IgD-negative memory B cell (primary cell): ENCODE data around the gene METRNL. TPM values are rescaled to one million over a fixed set of nuclear protein-coding genes. Genes with fewer than 3 reads are reported as not detected.
"Not testable (repeated sequence)": the region's sequence is repeated elsewhere in the genome, so short reads cannot be mapped to it uniquely, and the experiment has no call there.

Source experiments
- H3K27ac Mint-ChIP-seq, 3 donors: one replicate each; pipeline ENCODE4 v1.8.0; 2020 to 2022; ENCODE audit warnings: mild to moderate bottlenecking in 3 of 3, mixed read lengths in 3 of 3, moderate library complexity in 1 of 3
- H3K27me3 Mint-ChIP-seq: one replicate; pipeline ENCODE4 v1.8.0; 2021; ENCODE audit warnings: mixed read lengths
- H3K36me3 Mint-ChIP-seq: one replicate; pipeline ENCODE4 v1.8.0; 2020; ENCODE audit warnings: mild to moderate bottlenecking, mixed read lengths
- H3K4me1 Mint-ChIP-seq, 3 donors: one replicate each; pipeline ENCODE4 v1.8.0; 2020 to 2022; ENCODE audit warnings: mixed read lengths in 3 of 3, mild to moderate bottlenecking in 1 of 3
- H3K4me3 Mint-ChIP-seq, 4 donors: one replicate each; pipeline ENCODE4 v1.8.0; 2020 to 2022; ENCODE audit warnings: mild to moderate bottlenecking in 4 of 4, mixed read lengths in 4 of 4, moderate library complexity in 3 of 4
- H3K9me3 Mint-ChIP-seq, 3 donors: one replicate each; pipeline ENCODE4 v1.8.0; 2020 to 2021; ENCODE audit warnings: mixed read lengths in 3 of 3, mild to moderate bottlenecking in 1 of 3
- polyA plus RNA-seq: library from polyadenylated mRNA; unstranded; fragments of 300-500 nt; fragmentation: Illumina TruSeq; gene quantifications from one replicate; pipeline ENCODE4 v1.2.3, GENCODE V29; 2021

METRNL gene, protein sequence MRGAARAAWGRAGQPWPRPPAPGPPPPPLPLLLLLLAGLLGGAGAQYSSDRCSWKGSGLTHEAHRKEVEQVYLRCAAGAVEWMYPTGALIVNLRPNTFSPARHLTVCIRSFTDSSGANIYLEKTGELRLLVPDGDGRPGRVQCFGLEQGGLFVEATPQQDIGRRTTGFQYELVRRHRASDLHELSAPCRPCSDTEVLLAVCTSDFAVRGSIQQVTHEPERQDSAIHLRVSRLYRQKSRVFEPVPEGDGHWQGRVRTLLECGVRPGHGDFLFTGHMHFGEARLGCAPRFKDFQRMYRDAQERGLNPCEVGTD
- polyA plus RNA-seq = 2.1 TPM

DNA sequence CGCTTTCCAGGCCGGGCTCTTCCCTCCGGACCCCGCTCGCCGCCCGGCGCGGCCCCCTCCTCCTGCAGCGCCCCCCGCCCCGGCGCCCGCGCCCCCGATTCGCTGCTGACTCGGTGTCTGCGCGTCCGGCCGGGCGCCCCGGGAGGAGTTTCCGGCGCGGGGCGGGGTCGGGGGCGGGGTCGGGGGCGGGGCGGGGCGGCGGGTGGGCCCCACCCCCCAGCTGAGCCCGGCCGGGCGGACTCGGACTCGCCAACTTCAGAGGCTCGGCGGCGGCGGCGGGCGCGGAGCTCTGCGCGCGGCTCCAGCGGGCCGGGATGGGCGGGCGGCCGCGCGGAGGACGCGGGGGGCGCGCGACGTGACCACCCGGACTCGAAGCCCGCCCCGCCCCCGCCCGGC, at the start of gene METRNL:
METRNL (plus strand) TSS at position 258 of the 396 bp plus-strand sequence. CDS start 207 bp downstream, outside the sequence.
- Mint-ChIP-seq H3K36me3 (no peaks in the 10 kb centered on the region), H3K27ac (no peak within 1 kb of the TSS), H3K4me3 (peak within 1 kb of the TSS; percentile 57 to 86 (median 73)), H3K27me3 (peaks cover 6% of the 10 kb centered on the region), H3K9me3 (no peaks in the 10 kb centered on the region), H3K4me1 (peaks cover 19 to 22% (median 19%) of the 10 kb centered on the region in 3 donors)

DNA sequence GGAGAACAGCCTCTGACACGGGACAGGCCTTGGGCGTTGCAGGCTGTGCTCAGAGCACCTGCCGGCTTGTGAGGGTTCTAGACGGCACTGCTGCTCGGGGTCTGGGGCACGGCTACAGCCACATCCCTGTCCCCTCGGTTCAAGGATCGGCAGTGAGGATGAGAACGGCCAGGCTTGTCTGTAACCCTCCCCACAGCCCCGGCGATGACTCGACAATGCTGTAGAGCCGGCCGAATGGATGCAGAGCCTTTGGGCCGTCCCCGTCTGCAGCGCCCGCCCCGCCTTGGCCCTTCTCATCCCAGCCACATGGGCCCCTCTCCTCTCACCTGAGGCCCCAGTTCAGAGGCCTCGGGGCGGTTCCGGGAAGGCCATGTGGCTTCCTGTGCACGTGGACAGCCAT, 49.0 kb upstream of the METRNL start:
- Mint-ChIP-seq H3K36me3 (peaks cover 6% of the 10 kb centered on the region), H3K4me1 (peaks cover 0 to 2% (median 0%) of the 10 kb centered on the region in 3 donors), H3K27ac (no peak overlapping the region), H3K9me3 (no peaks in the 10 kb centered on the region), H3K27me3 (no peaks in the 10 kb centered on the region), H3K4me3 (peak overlapping the region in 1 of 4 donors; percentile 47)

DNA sequence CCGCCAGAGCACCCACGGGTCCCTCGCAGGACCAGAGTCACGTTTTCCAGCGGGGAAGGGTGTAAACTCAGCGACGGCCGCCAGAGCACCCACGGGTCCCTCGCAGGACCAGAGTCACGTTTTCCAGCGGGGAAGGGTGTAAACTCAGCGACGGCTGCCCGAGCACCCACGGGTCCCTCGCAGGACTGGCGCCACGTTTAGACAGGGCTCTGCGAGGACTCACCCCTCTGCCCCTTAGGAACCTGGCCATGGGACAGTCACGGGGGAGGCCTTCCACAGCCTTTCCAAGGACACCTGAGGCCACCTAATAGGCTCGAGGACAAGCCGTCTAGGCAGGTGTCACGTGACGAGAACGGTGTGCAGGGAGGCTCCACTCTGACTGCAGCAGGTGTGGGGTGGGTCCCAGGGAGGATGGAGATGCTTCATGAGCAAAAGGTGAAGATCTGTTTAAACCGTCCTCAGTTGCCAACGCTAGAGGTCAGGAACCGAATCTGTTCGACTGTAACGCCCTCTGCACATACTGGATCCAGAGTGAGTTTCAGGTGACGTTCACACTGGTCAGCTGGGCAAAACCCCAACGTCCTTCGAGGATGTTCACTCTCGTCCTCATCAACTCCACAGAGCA, 48.0 kb upstream of the METRNL start:
- peaks cover 0 to 2% (median 0%) of the 10 kb centered on the region in 3 donors for H3K4me1 Mint-ChIP-seq
- H3K4me3 Mint-ChIP-seq = no peak overlapping the region
- H3K9me3 Mint-ChIP-seq = no peaks in the 10 kb centered on the region
- peaks cover 6% of the 10 kb centered on the region for H3K36me3 Mint-ChIP-seq
- H3K27ac Mint-ChIP-seq = no peak overlapping the region
- H3K27me3 Mint-ChIP-seq = no peaks in the 10 kb centered on the region

DNA sequence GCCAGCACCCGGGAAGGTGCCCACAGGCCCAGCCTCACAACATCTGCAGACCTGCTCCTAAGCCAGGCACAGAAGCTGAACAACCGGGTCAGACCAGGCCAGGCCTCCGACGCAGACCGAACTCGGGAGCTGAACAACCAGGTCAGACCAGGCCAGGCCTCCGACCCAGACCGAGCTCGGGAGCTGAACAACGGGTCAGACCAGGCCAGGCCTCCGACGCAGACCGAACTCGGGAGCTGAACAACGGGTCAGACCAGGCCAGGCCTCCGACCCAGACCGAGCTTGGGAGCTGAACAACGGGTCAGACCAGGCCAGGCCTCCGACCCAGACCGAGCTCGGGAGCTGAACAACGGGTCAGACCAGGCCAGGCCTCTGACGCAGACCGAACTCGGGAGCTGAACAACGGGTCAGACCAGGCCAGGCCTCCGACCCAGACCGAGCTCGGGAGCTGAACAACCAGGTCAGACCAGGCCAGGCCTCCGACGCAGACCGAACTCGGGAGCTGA, 47.4 kb upstream of the METRNL start:
- not testable (repeated sequence) for H3K4me1 Mint-ChIP-seq, H3K9me3 Mint-ChIP-seq, H3K4me3 Mint-ChIP-seq, H3K36me3 Mint-ChIP-seq, H3K27me3 Mint-ChIP-seq, H3K27ac Mint-ChIP-seq

DNA sequence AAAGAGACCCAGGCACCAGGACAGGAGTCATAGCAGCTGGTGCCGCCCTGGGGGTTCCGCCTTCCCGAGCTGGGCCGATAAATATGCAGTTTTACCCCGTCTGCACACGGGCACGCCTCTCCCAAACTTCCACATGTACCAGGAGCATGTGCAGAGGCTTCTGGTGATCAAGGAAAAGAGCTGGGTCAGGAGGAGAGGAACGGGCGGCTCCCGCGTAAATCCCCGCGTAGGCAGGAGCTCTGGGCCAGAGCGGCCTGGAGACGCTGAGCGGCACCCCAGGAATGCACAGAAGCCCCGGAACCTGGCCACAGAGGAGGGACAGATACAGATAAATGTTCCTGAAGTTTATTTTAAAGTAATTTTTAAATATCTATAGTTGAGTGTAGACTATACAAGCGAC, 46.6 kb upstream of the METRNL start:
- H3K36me3 Mint-ChIP-seq = peaks cover 6% of the 10 kb centered on the region
- no peaks in the 10 kb centered on the region for H3K4me1 Mint-ChIP-seq
- H3K27ac Mint-ChIP-seq = no peak overlapping the region
- no peaks in the 10 kb centered on the region for H3K9me3 Mint-ChIP-seq
- no peak overlapping the region for H3K4me3 Mint-ChIP-seq
- H3K27me3 Mint-ChIP-seq = no peaks in the 10 kb centered on the region

DNA sequence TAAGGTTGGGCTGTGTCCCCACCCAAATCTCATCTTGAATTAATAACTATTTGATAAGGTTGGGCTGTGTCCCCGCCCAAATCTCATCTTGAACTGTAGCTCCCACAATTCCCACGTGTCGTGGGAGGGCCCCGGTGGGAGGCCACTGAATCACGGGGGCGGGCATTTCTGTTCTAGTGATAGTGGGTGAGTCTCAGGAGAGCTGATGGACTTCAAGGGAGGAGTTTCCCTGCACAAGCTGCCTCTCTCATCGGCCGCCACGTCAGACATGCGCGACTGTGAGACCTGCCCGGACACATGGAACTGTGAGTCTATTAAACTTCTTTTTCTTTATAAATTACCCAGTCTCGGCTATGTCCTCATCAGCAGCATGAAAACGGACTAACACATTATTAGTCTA, 44.9 kb upstream of the METRNL start:
- Mint-ChIP-seq H3K4me1 (no peaks in the 10 kb centered on the region), H3K36me3 (peaks cover 6% of the 10 kb centered on the region), H3K4me3 (no peak overlapping the region), H3K27ac (no peak overlapping the region), H3K27me3 (no peaks in the 10 kb centered on the region), H3K9me3 (no peaks in the 10 kb centered on the region)

DNA sequence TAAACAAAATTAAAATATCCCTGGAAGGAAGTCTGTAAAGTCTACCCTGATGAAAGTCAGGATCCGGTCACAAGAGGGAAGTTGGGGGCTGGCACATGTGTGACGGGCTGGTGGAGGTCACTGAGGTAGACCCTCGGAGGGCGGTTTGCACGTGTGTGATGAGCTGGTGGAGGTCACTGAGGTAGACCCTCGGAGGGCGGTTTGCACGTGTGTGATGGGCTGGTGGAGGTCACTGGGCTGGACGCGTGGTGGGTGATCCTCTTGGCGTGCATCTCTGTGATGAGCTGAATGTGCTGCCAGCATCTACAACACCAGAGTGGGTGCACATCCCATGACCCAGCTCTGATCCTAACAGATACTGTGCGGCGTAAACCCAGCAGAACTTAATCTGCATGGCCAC, 43.7 kb upstream of the METRNL start:
- Mint-ChIP-seq H3K4me1 (no peaks in the 10 kb centered on the region), H3K36me3 (peaks cover 8% of the 10 kb centered on the region), H3K27ac (no peak overlapping the region), H3K9me3 (no peaks in the 10 kb centered on the region), H3K4me3 (no peak overlapping the region), H3K27me3 (no peaks in the 10 kb centered on the region)

DNA sequence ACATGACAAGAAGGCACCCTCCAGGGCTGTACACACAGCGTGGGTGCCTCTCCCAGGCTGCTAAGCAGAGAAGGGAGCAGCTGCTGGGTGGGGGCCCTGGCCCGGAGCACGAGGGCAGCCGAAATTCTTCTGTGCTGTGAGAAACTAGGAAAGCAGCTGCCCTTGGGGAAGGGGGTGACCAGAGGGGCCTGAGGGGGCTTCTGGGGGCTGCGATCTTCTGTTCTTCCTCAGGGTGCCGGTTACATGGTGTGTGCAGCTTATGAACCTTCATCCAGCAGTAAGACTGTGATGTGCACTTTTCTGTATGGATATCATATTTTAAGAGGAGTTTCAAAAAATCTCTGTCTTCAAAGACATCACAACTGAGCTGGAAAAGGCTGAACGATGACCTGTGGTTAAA, 43.2 kb upstream of the METRNL start:
- Mint-ChIP-seq H3K27me3 (no peaks in the 10 kb centered on the region), H3K27ac (no peak overlapping the region), H3K4me1 (no peaks in the 10 kb centered on the region), H3K36me3 (peaks cover 10% of the 10 kb centered on the region), H3K9me3 (peaks cover 2% of the 10 kb centered on the region in 3 donors), H3K4me3 (no peak overlapping the region)

DNA sequence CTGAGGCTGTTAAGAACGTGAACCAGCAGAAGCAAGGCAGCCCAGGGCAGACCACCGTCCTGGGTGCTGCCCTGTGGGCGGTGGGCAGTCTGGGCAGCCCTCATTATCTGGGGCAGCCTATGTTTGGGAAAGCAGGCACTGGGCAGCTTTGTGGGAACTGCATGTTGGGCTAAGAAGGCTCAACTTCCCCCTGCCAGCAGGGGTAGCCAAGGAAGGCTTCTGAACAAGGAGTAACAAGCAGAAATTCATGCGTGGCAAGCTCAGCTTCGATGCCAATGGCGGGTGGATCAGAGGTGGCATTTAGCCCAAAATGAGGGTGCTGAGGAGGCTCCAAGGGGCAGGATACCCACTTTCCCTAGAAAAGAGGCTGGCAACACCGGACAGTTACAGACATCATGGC, 42.7 kb upstream of the METRNL start:
- Mint-ChIP-seq H3K27me3 (no peaks in the 10 kb centered on the region), H3K9me3 (peaks cover 3 to 7% (median 6%) of the 10 kb centered on the region in 3 donors), H3K4me3 (no peak overlapping the region), H3K27ac (no peak overlapping the region), H3K4me1 (no peaks in the 10 kb centered on the region), H3K36me3 (peaks cover 15% of the 10 kb centered on the region)

DNA sequence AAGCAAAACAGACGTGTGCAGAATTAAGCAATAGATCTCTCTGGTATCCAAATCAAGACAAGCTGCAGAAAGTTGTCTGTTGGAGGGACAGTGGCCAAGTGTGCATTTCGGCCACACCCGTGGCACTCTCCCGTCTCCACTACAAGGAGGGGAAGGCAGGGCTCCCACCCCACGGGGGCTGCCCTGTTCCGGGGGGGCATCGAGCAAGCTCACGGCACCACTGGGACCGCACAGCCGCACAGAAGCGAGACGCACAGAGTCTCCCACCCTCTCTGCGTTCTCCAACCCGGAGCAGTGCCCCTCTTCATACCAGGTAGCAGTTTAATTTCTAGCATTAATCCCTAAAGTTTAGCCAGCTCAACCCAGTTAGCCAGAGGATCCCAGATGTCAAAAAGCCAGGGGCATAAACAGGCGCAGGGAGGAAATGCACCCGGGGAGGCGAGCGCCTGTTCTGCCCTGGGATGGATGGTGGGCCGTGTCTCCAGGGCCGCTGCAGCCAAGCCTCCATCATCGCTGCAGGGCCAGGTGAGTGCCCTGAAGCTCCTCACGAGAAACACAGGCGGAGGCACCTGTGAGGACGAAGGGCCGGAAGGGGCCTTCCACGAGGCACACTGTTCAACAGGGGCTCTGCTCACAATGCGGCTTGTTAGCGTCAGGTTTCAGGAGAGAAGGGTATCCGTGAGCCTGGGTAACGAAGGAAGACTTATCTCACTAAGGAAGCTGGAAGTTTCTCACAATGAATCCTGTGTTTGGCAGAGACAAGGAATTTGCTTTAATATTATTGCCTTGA, 42.1 kb upstream of the METRNL start:
- H3K27me3 Mint-ChIP-seq = no peaks in the 10 kb centered on the region
- peaks cover 5 to 11% (median 7%) of the 10 kb centered on the region in 3 donors for H3K9me3 Mint-ChIP-seq
- no peak overlapping the region for H3K4me3 Mint-ChIP-seq
- H3K27ac Mint-ChIP-seq = no peak overlapping the region
- H3K36me3 Mint-ChIP-seq = peaks cover 16% of the 10 kb centered on the region
- H3K4me1 Mint-ChIP-seq = no peaks in the 10 kb centered on the region

DNA sequence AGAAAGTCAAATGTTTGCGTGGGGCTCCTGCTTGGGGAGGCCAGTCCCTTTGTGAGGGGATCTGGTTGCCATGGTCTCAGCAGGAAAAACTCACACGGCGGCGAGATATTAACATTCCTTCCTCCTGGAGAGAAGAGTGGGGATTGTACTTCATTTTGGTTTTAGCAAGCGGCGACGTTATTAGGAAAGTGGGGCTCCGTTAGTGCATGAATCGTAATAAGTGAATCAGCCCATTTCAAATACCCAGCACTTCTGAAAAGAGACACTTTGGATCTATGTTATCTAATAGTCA, 41.6 kb upstream of the METRNL start:
- H3K9me3 Mint-ChIP-seq = peaks cover 6 to 17% (median 7%) of the 10 kb centered on the region in 3 donors
- H3K4me1 Mint-ChIP-seq = no peaks in the 10 kb centered on the region
- H3K27ac Mint-ChIP-seq = no peak overlapping the region
- H3K36me3 Mint-ChIP-seq = peaks cover 21% of the 10 kb centered on the region
- H3K4me3 Mint-ChIP-seq = no peak overlapping the region
- H3K27me3 Mint-ChIP-seq = no peaks in the 10 kb centered on the region

DNA sequence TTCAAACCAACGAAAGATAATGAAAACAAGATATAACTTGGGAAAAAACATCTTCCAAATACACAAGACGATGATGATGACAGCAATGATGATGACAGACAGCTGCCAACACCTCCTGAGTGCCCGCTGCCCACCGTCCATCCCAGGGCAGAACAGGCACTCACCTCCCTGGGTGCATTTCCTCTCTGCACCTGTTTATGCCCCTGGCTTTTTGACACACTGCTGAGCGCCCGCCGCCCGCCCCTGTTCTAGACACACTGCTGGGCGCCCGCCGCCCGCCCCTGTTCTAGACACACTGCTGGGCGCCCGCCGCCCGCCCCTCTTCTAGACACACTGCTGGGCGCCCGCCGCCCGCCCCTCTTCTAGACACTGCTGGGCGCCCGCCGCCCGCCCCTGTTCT, 40.4 kb upstream of the METRNL start:
- H3K4me3 Mint-ChIP-seq, H3K27me3 Mint-ChIP-seq: not testable (repeated sequence)
- peaks cover 19% of the 10 kb centered on the region for H3K36me3 Mint-ChIP-seq

DNA sequence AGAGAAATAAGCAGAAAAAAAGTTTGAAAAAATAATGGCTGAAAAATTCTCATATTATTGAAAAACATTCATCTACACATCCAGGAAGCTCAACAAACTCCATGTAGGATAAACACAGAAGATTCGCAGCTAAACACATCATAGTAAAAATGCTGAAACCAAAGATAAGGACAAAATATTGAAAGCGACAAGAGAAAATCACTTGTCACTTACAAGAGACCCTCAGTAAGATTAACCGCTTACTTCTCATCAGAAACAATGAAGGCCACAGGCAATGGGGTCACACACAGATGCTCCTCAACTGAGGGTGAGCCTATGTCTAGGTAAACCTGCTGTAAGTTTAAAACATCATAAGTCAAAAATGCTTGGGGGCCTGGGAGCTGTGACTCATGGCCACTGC, 38.1 kb upstream of the METRNL start:
- no peak overlapping the region for H3K27ac Mint-ChIP-seq
- peak overlapping the region in 1 of 4 donors; percentile 26 for H3K4me3 Mint-ChIP-seq
- peaks cover 0 to 4% (median 3%) of the 10 kb centered on the region in 3 donors for H3K4me1 Mint-ChIP-seq
- H3K27me3 Mint-ChIP-seq = no peaks in the 10 kb centered on the region
- H3K9me3 Mint-ChIP-seq = peaks cover 6 to 18% (median 7%) of the 10 kb centered on the region in 3 donors
- H3K36me3 Mint-ChIP-seq = peaks cover 17% of the 10 kb centered on the region

More for the DNA sequence above, 40.4 kb upstream of the METRNL start:
- H3K9me3 Mint-ChIP-seq = peaks cover 6 to 18% (median 7%) of the 10 kb centered on the region in 3 donors
- not testable (repeated sequence) for H3K4me1 Mint-ChIP-seq, H3K27ac Mint-ChIP-seq

DNA sequence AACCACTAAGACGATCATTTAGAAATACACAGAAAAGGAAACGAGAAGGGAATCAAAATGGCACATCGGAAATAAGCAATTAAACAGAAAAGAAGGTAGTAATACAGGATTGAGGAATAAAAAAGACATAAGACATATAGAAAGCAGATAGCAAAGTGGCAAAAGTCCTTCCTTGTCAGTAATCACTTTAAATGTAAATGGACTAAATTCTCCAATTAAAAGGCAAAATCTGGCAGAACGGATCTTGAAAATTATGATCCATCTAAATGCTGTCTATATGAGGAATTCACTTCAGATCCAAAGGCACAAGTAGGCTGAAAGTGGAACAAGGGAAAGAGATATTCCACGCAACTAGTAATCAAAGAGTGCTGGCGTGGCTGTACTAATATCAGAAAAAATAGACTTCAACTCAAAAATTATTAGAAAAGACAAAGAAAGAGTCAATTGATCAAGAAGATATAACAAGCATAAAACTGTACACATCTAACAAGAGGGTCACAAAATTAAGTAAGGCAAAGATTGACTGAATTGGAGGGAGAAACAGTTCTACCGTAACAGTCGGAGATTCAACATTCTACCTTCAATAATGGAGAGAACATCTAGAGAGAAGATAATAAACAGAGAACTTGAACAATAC, 36.8 kb upstream of the METRNL start:
- Mint-ChIP-seq H3K36me3 (peaks cover 17% of the 10 kb centered on the region), H3K27ac (no peak overlapping the region)

DNA sequence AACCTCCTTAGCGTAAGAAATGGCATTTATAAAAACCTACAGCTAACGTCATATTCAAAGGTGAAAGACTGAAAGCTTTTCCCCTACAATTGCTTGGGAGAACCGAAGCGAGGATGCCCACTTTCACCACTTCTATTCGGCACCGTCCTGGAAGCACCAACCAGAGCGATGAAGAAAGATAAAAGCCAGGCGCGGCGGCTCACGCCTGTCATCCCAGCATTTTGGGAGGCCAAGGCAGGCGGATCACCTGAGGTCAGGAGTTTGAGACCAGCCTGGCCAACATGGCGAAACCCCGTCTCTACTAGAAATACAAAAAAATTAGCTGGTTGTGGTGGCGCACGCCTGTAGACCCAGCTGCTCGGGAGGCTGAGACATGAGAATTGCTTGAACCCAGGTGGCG, 34.9 kb upstream of the METRNL start:
- not testable (repeated sequence) for H3K27ac Mint-ChIP-seq, H3K27me3 Mint-ChIP-seq
- Mint-ChIP-seq H3K4me1 (peaks cover 7 to 16% (median 9%) of the 10 kb centered on the region in 3 donors), H3K4me3 (peak overlapping the region in 1 of 4 donors; percentile 38), H3K36me3 (peaks cover 17% of the 10 kb centered on the region), H3K9me3 (peaks cover 6 to 22% (median 7%) of the 10 kb centered on the region in 3 donors)

More for the DNA sequence above, 36.8 kb upstream of the METRNL start:
- no peaks in the 10 kb centered on the region for H3K27me3 Mint-ChIP-seq
- no peak overlapping the region for H3K4me3 Mint-ChIP-seq
- peaks cover 0 to 8% (median 3%) of the 10 kb centered on the region in 3 donors for H3K4me1 Mint-ChIP-seq
- H3K9me3 Mint-ChIP-seq = peaks cover 6 to 22% (median 7%) of the 10 kb centered on the region in 3 donors
